Tibial nerve (tissue), 4 donors: ENCODE measurements around the gene NUP62. TPM values are rescaled to one million over a fixed set of nuclear protein-coding genes. Genes with fewer than 3 reads are reported as not detected.

Experiments used
- DNase-seq, 2 donors: peaks; one replicate each; pipeline ENCODE4 v3.0.0-alpha.2; 2019; ENCODE audit warnings: low spot score in 2 of 2
- H3K27ac ChIP-seq, 4 donors: fragments of 200-600 bp; sonication (generic) in 3 of 4; one replicate each; pipeline ENCODE4 v1.5.1; 2017 to 2019; ENCODE audit warnings: mild to moderate bottlenecking in 1 of 4
- H3K27me3 ChIP-seq, 2 donors: fragments of 200-600 bp; sonication (generic) in 1 of 2; one replicate each; pipeline versions ENCODE4 v1.5.1 to v1.6.0; 2017 to 2019
- H3K36me3 ChIP-seq, 3 donors: fragments of 200-600 bp; sonication (generic); one replicate each; pipeline ENCODE4 v1.5.1; 2018 to 2019
- H3K4me1 ChIP-seq, 4 donors: fragments of 200-600 bp; sonication (generic) in 3 of 4; one replicate each; pipeline ENCODE4 v1.5.1; 2017 to 2019
- H3K4me3 ChIP-seq, 4 donors: fragments of 200-600 bp; sonication (generic) in 3 of 4; one replicate each; pipeline ENCODE4 v1.5.1; 2017 to 2019; ENCODE audit warnings: mild to moderate bottlenecking in 1 of 4, moderate library complexity in 1 of 4
- H3K9me3 ChIP-seq, 4 donors: fragments of 200-600 bp; sonication (generic) in 3 of 4; one replicate each; pipeline ENCODE4 v1.5.1; 2017 to 2019
- CTCF ChIP-seq, 5 experiments: fragments of 200-600 bp in 3 of 5; fragments of 450-650 bp in 2 of 5; sonication (generic) in 3 of 5; IDR thresholded peaks; one replicate each; pipeline ENCODE4 v1.5.1; 2016 to 2019; ENCODE audit warnings: antibody characterized with exemption in 5 of 5, mild to moderate bottlenecking in 3 of 5, moderate library complexity in 2 of 5
- EP300 ChIP-seq, 2 donors: sonication (generic); formaldehyde crosslinking; IDR thresholded peaks; one replicate each; pipeline ENCODE4 v1.6.1; 2017; ENCODE audit warnings: antibody characterized with exemption in 2 of 2, mild to moderate bottlenecking in 1 of 2
- POLR2A ChIP-seq, 2 donors: fragments of 450-650 bp; IDR thresholded peaks; one replicate each; pipeline ENCODE4 v1.6.1; 2017; ENCODE audit warnings: antibody characterized with exemption in 2 of 2, mild to moderate bottlenecking in 2 of 2, moderate library complexity in 2 of 2
- WGBS, 2 donors: methylation state at CpG; one replicate each; pipeline ENCODE4 v1.1.5; 2018; 5-methylcytosine and 5-hydroxymethylcytosine counted together
- total RNA-seq, 4 donors: library from RNA; depleted of rRNA; stranded (reverse); fragments of >200 nt; gene quantifications; one replicate each; pipeline ENCODE4 v1.1.0, GENCODE V29; 2016

The NUP62 gene
- total RNA-seq, 4 donors from 2014 or later, result 32.8 to 43.5 (median 38.7) TPM

- Histone ChIP-seq H3K36me3 (peaks cover 0 to 86% (median 4%) of the 10 kb centered on the region in 3 donors), H3K27ac (peak overlapping the region in 3 of 4 donors; percentile 56 to 86 (median 85))
Measured at GRCh38 chr19:49857838-49858087, 71.5 kb downstream of the NUP62 start.

DNA sequence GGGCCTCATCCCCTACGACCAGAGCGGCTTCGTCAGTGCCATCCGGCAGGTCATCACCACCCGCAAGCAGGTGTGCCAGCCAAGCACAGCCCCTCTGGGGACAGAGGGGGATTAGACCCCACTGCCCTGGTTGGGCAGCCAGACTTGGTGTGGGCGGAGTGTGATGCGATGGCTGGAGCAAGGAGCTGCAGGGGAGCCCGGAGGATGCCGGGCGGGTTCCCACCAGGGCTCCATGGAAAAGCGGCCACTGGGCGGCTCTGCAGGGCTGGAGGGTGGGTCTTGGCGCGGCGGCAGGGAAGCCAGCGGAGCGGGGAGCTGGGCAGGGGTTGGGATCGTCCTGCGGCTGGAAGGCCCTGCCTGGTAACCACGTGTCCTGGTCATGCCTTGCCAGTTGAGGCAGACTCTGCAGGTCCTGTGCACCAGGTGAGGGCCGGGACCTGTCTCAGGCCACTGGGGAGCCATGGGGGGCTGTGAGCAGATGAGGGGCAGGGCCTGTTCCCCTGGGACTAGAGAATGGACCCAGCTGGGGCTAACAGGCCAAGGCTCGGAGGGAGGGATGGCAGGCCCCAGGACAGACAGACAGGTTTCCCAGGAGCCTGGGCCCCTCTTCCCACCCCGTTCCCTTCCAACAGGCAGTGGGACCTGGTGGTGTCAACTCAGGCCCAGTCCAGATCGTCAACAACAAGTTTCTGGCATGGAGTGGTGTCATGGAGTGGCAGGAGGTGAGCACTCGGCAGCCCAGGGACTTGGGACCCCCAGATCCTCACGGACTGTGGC is 72.1 kb downstream of the NUP62 start:
- peaks cover 0 to 83% (median 24%) of the 10 kb centered on the region in 4 donors for H3K4me1 ChIP-seq
- no peaks in the 10 kb centered on the region for H3K27me3 ChIP-seq
- 89 to 92% methylated on average over 25 of the region's 26 CpGs for WGBS, 2 donors
- no peaks in the 10 kb centered on the region for H3K9me3 ChIP-seq
- H3K4me3 ChIP-seq, result no peak overlapping the region
- TF ChIP-seq POLR2A (IDR thresholded peaks at IDR 0.05) (no peak), CTCF (IDR thresholded peaks at IDR 0.05) (no peak), EP300 (IDR thresholded peaks at IDR 0.05) (no peak)
- H3K36me3 ChIP-seq, result peaks cover 0 to 81% (median 4%) of the 10 kb centered on the region in 3 donors
- DNase-seq, result no peak
- H3K27ac ChIP-seq, result peak overlapping the region in 2 of 4 donors; percentile 85 to 86

More at GRCh38 chr19:49857838-49858087, 71.5 kb downstream of the NUP62 start:
- H3K9me3 ChIP-seq, result no peaks in the 10 kb centered on the region
- DNase-seq, result peak in 1 of 2 donors; percentile 13
- no peak for TF ChIP-seq CTCF (IDR thresholded peaks at IDR 0.05)
- TF ChIP-seq POLR2A (IDR thresholded peaks at IDR 0.05), result no peak
- no peak for TF ChIP-seq EP300 (IDR thresholded peaks at IDR 0.05)
- whole genome bisulfite sequencing, 2 donors, result 81 to 95% methylated on average over 4 to 5 of the region's 5 CpGs
- peaks cover 0 to 83% (median 19%) of the 10 kb centered on the region in 4 donors for H3K4me1 ChIP-seq
- no peak overlapping the region for H3K4me3 ChIP-seq
- no peaks in the 10 kb centered on the region for H3K27me3 ChIP-seq

Other genes with a start within 250 kb of the NUP62 start
- 1 to 10 TPM in 2 of 4 donors, not detected in 2; 1.5 to 4.3 TPM for gene ADM5, start 239.9 kb downstream of the NUP62 start, total RNA-seq
- 1 to 10 TPM in 3 of 4 donors, under 1 TPM in 1; 0.44 to 4.1 (median 2.2) TPM for gene CPT1C, start 238.4 kb downstream of the NUP62 start, total RNA-seq
- 1 to 10 TPM; 1.1 to 2.5 (median 1.6) TPM for gene TSKS, start 166.2 kb downstream of the NUP62 start, total RNA-seq
- gene AP2A1, start 162.5 kb downstream of the NUP62 start, total RNA-seq, result 100 to 1,000 TPM in 2 of 4 donors, 10 to 100 TPM in 2; 92.9 to 117 (median 104) TPM
- gene FUZ, start 116.2 kb downstream of the NUP62 start, total RNA-seq, result 10 to 100 TPM; 19.0 to 31.7 (median 26.8) TPM
- gene MED25, start 111.2 kb downstream of the NUP62 start, total RNA-seq, result 10 to 100 TPM; 26.2 to 54.0 (median 29.4) TPM
- 100 to 1,000 TPM in 2 of 4 donors, 10 to 100 TPM in 2; 75.6 to 113 (median 91.9) TPM for gene PTOV1, start 78.3 kb downstream of the NUP62 start, total RNA-seq
- 100 to 1,000 TPM in 1 of 4 donors, 10 to 100 TPM in 3; 52.7 to 158 (median 79.5) TPM for gene PNKP, start 61.9 kb downstream of the NUP62 start, total RNA-seq
- 10 to 100 TPM; 20.6 to 27.4 (median 25.4) TPM for gene AKT1S1, start 52.1 kb downstream of the NUP62 start, total RNA-seq
- gene TBC1D17, start 51.8 kb downstream of the NUP62 start, total RNA-seq, result 10 to 100 TPM; 47.7 to 56.5 (median 49.0) TPM
- gene IL4I1, start 32.6 kb downstream of the NUP62 start, total RNA-seq, result 1 to 10 TPM in 2 of 4 donors, under 1 TPM in 1, not detected in 1; 0.63 to 3.0 (median 1.7) TPM
- gene ATF5, start 299 bp downstream of the NUP62 start, total RNA-seq, result 10 to 100 TPM; 12.6 to 19.0 (median 14.8) TPM
- gene SIGLEC11, start 31.7 kb upstream of the NUP62 start, total RNA-seq, result 1 to 10 TPM; 2.6 to 7.5 (median 4.3) TPM
- gene VRK3, start 95.9 kb upstream of the NUP62 start, total RNA-seq, result 10 to 100 TPM; 25.7 to 51.3 (median 30.1) TPM
- gene ZNF473, start 96.5 kb upstream of the NUP62 start, total RNA-seq, result 10 to 100 TPM in 2 of 4 donors, 1 to 10 TPM in 2; 8.2 to 25.5 (median 14.3) TPM
- gene IZUMO2, start 233.8 kb upstream of the NUP62 start, total RNA-seq, result not detected